Tibial artery (tissue), 4 donors: ENCODE data around the gene NUP210L.
A peak's percentile ranks its signal among the peaks of the same experiment; 100 is the strongest.

ENCODE experiments used
- DNase-seq, 2 donors: peaks; one replicate each; pipeline ENCODE4 v3.0.0-alpha.2; 2019
- H3K27ac ChIP-seq, 2 donors: fragments of 200-600 bp; sonication (generic) in 1 of 2; 1 replicate in 1 of 2; 2 replicates in 1 of 2; pipeline ENCODE4 v1.5.1; 2018 to 2019; ENCODE audit warnings: mild to moderate bottlenecking in 1 of 2
- H3K27me3 ChIP-seq, 2 donors: fragments of 200-600 bp; sonication (generic) in 1 of 2; one replicate each; pipeline versions ENCODE4 v1.5.1 to v1.6.0; 2016 to 2019
- H3K36me3 ChIP-seq, 3 donors: fragments of 200-600 bp; sonication (generic) in 2 of 3; one replicate each; pipeline ENCODE4 v1.5.1; 2016 to 2019; ENCODE audit warnings: mild to moderate bottlenecking in 2 of 3
- H3K4me1 ChIP-seq, 4 donors: fragments of 200-600 bp; sonication (generic) in 2 of 4; 1 replicate in 3 of 4; 2 replicates in 1 of 4; pipeline ENCODE4 v1.5.1; 2016 to 2019
- H3K4me3 ChIP-seq, 2 donors: fragments of 200-600 bp; sonication (generic) in 1 of 2; 1 replicate in 1 of 2; 2 replicates in 1 of 2; pipeline ENCODE4 v1.5.1; 2018 to 2019; ENCODE audit warnings: mild to moderate bottlenecking in 2 of 2
- H3K9me3 ChIP-seq, 3 donors: fragments of 200-600 bp; sonication (generic) in 1 of 3; one replicate each; pipeline ENCODE4 v1.5.1; 2016 to 2019
- intact Hi-C: fragments of 100-400 bp; cut with DNase I; formaldehyde crosslinking; loops from one replicate; pipeline ENCODE4 v1.15.0; 2023; ENCODE audit warnings: low total_unique reads
- TF ChIP-seq, protein P1 (sequence below), 2 experiments: fragments of 200-600 bp in 1 of 2; fragments of 450-650 bp in 1 of 2; IDR thresholded peaks; one replicate each; pipeline ENCODE4 v1.5.1; 2017 to 2019; ENCODE audit warnings: antibody characterized with exemption in 2 of 2, mild to moderate bottlenecking in 1 of 2, moderate library complexity in 1 of 2

Gene NUP210L

DNA sequence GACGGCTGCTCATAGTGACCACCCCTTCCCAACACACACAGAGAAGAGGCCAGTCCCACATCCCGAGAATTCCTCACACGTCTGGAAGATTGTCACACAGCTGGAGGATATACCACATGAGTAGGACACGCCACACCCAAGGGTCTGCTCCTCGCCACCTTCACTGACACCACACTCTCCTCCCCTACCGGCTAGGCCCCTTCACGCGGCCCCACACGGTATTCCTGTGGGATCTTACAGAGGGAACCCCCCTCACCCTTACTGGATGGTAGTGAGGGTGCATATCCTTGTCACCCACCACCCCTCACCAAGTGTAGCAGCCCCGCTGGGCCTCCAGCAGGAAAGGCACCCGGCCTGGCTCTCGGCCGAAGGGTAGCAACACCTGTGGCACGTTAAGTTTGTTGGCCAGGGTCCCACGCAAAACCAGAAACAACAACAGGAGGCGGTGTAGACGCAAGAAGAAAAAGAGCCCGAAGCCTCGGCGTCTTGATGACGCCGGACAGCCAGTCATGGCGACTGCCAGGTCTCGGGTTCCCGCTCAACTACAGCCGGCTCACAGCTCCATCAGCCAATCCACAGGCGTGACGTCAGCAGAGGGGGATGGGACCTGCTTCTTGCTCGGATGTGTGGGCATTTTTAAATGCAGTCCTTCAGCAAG, at the start of gene NUP210L:
NUP210L (minus strand) TSS at position 540 of the 658 bp plus-strand sequence.
- Histone ChIP-seq H3K36me3 (peaks cover 26 to 42% (median 29%) of the 10 kb centered on the region in 3 donors), H3K27me3 (no peaks in the 10 kb centered on the region), H3K4me1 (peaks cover 0 to 48% (median 11%) of the 10 kb centered on the region in 4 donors), H3K27ac (peak within 1 kb of the TSS; percentile 73 to 78), H3K4me3 (no peak within 1 kb of the TSS), H3K9me3 (no peaks in the 10 kb centered on the region)
- intact Hi-C loops: no loop called here
- TF ChIP-seq, protein P1, sequence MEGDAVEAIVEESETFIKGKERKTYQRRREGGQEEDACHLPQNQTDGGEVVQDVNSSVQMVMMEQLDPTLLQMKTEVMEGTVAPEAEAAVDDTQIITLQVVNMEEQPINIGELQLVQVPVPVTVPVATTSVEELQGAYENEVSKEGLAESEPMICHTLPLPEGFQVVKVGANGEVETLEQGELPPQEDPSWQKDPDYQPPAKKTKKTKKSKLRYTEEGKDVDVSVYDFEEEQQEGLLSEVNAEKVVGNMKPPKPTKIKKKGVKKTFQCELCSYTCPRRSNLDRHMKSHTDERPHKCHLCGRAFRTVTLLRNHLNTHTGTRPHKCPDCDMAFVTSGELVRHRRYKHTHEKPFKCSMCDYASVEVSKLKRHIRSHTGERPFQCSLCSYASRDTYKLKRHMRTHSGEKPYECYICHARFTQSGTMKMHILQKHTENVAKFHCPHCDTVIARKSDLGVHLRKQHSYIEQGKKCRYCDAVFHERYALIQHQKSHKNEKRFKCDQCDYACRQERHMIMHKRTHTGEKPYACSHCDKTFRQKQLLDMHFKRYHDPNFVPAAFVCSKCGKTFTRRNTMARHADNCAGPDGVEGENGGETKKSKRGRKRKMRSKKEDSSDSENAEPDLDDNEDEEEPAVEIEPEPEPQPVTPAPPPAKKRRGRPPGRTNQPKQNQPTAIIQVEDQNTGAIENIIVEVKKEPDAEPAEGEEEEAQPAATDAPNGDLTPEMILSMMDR (IDR thresholded peaks at IDR 0.05): no peak
- peak; percentile 71 to 84 for DNase-seq

DNA sequence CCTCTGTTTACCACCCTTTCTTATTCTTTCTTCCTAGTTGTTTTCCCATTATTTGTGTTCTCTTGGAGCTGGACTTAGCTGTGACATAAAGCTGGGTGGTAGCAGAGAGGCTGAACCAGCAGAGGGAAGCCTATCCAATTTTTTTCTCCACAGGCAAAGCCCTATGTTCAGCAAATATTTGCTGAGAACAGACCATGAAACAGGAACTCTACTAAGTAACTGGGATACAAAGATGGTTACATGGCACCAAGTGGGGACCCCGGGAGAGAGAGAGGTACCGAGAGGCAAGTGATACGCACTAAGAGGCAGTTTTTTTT, 44.6 kb upstream of the NUP210L start:
- no peaks in the 10 kb centered on the region for H3K36me3 ChIP-seq
- peak overlapping the region; percentile 51 to 52 for H3K27ac ChIP-seq
- DNase-seq: no peak
- TF ChIP-seq, protein P1 (IDR thresholded peaks at IDR 0.05): no peak
- peak overlapping the region in 1 of 2 donors; percentile 19 for H3K4me3 ChIP-seq
- no peaks in the 10 kb centered on the region for H3K9me3 ChIP-seq
- no peaks in the 10 kb centered on the region for H3K27me3 ChIP-seq
- H3K4me1 ChIP-seq: peaks cover 0 to 5% (median 1%) of the 10 kb centered on the region in 4 donors
- intact Hi-C loops: loop anchor here (5.0 kb wide), 1 partner anchor 73 kb away; the partner anchor contains the start of gene HAX1

DNA sequence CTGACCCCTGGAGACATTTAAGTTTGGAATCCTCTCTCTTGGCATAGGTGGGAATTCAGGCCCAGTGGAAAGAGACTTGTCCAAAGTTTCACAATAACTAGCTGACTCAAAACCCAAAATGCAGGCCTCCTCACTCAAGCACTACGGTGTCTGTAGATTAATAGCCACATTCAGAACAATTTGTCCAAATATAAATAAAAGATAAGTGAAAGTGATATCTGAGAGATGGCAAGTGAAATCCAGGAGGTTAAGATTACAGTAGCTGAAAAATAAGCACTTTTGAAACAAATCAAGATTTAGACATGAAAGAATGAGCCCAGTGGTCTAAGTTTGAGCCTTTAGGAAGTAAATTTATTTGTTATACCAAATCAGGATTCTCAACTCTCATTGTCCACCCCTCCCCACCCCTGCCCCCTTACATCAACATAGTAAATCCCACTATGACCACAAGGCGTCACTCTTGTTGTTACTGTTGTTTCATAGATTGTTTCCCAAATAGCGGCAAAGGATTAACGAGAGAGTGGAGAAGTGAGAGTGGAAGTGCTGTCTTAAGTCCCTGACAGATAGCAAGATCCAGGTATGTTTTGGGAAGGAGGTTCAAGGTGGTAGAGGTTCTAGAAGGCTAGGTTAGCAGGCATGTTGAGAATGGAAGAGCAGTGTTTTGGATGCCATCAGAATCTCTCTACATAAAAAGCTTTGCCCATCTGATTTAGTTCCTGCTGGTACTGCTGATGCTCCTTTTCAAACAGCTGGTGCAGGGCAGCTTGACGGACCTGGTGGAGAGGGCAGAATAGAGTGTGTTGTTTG, 44.1 kb upstream of the NUP210L start:
- Histone ChIP-seq H3K9me3 (no peaks in the 10 kb centered on the region), H3K4me3 (peak overlapping the region in 1 of 2 donors; percentile 19), H3K36me3 (no peaks in the 10 kb centered on the region), H3K27me3 (peaks cover 0 to 3% of the 10 kb centered on the region in 2 donors), H3K4me1 (peaks cover 0 to 5% (median 1%) of the 10 kb centered on the region in 4 donors), H3K27ac (peak overlapping the region; percentile 51 to 52)
- DNase-seq: peak; percentile 29 to 36
- TF ChIP-seq, protein P1 (IDR thresholded peaks at IDR 0.05): peak; percentile 45 to 49
- intact Hi-C loops: loop anchor here (5.0 kb wide), 1 partner anchor 73 kb away; the partner anchor contains the start of gene HAX1

DNA sequence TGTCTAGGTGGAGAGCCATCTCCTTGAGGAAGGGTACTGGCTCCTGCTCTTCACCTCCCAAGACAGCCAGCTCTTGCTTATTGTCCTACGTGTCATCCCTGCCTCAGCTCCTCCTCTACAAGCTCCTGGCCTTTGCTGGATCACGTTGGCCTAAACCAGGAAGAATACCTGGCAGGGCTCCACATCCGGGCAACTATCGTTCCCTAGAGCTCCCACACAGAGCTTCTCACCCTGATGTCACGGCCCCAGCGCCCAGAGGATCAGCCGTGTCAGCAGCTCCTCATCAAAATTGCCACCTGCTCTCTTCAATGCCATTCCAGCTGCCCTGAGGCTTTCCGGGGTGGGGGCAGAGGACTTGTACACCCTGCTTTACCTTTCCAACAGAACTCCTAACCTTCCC, 38.9 kb upstream of the NUP210L start:
- intact Hi-C loops: no loop called here
- TF ChIP-seq, protein P1 (IDR thresholded peaks at IDR 0.05): no peak
- Histone ChIP-seq H3K4me1 (peaks cover 0 to 18% (median 8%) of the 10 kb centered on the region in 4 donors), H3K36me3 (no peaks in the 10 kb centered on the region), H3K4me3 (no peak overlapping the region), H3K9me3 (no peaks in the 10 kb centered on the region), H3K27me3 (peaks cover 0 to 8% of the 10 kb centered on the region in 2 donors), H3K27ac (no peak overlapping the region)
- DNase-seq: peak in 1 of 2 donors; percentile 45

DNA sequence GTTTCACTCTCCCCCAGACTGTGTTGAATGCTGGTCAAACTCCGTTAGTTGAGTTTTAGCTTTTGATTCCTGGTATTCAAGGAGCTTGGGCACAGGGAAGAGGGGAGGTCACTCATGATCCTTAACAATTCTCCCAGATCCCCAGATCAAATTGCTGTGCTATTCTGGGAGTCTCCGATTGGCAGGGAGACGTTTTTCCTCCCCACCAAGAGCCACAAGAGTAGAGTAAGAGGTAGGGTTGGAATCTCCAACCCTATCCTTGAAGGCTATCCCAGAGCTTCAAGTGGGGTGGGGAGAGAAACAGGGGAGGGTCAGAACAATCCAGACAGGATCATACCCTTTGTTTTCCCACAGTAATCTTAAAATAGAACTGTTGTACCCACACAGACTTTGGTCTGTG, 37.6 kb upstream of the NUP210L start:
- Histone ChIP-seq H3K27ac (no peak overlapping the region), H3K4me3 (no peak overlapping the region)
- TF ChIP-seq, protein P1 (IDR thresholded peaks at IDR 0.05): no peak

More for the DNA sequence above, 37.6 kb upstream of the NUP210L start:
- Histone ChIP-seq H3K36me3 (no peaks in the 10 kb centered on the region), H3K9me3 (no peaks in the 10 kb centered on the region), H3K27me3 (peaks cover 0 to 8% of the 10 kb centered on the region in 2 donors), H3K4me1 (peaks cover 0 to 18% (median 8%) of the 10 kb centered on the region in 4 donors)
- DNase-seq: peak in 1 of 2 donors; percentile 21
- intact Hi-C loops: no loop called here
